H9 (cell line): Measurements from ENCODE around the gene CLCNKB. TPM values are rescaled to one million over a fixed set of nuclear protein-coding genes. Genes with fewer than 3 reads are reported as not detected.

ENCODE experiments used
- DNase-seq: peaks from one replicate; pipeline ENCODE4 v3.0.0-alpha.2; 2017
- H2AFZ ChIP-seq: one replicate; pipeline ENCODE4 v1.6.1; 2013; ENCODE audit warnings: mild to moderate bottlenecking, low read length, control low read depth, moderate library complexity
- H2AK5ac ChIP-seq: 2 replicates; pipeline ENCODE4 v1.6.1; 2013; ENCODE audit warnings: low read length, control low read depth, mixed read lengths; ENCODE audit not compliant: insufficient read length
- H2BK120ac ChIP-seq: one replicate; pipeline ENCODE4 v1.6.1; 2013; ENCODE audit warnings: low read depth, mild to moderate bottlenecking, low read length, control low read depth, inconsistent platforms; ENCODE audit not compliant: poor library complexity, severe bottlenecking
- H2BK12ac ChIP-seq: 2 replicates; pipeline ENCODE4 v1.6.1; 2013; ENCODE audit warnings: low read length, control low read depth, mixed read lengths, low read depth; ENCODE audit not compliant: insufficient read length
- H2BK15ac ChIP-seq: 2 replicates; pipeline ENCODE4 v1.6.1; 2013; ENCODE audit warnings: low read depth, low read length, control low read depth
- H2BK20ac ChIP-seq: one replicate; pipeline ENCODE4 v1.6.1; 2013; ENCODE audit warnings: low read depth, mild to moderate bottlenecking, low read length, control low read depth, inconsistent platforms; ENCODE audit not compliant: poor library complexity, severe bottlenecking
- H2BK5ac ChIP-seq: 2 replicates; pipeline ENCODE4 v1.6.1; 2013; ENCODE audit warnings: low read length, control low read depth, mixed read lengths; ENCODE audit not compliant: insufficient read length
- H3K14ac ChIP-seq: 2 replicates; pipeline ENCODE4 v1.6.1; 2013; ENCODE audit warnings: low read length, control low read depth; ENCODE audit not compliant: insufficient read depth
- H3K18ac ChIP-seq: 2 replicates; pipeline ENCODE4 v1.6.1; 2013; ENCODE audit warnings: low read depth, mild to moderate bottlenecking, mixed read lengths, low read length, control low read depth; ENCODE audit not compliant: insufficient read length
- H3K23ac ChIP-seq: 2 replicates; pipeline ENCODE4 v1.6.1; 2013; ENCODE audit warnings: low read length, control low read depth, mixed read lengths, low read depth; ENCODE audit not compliant: insufficient read length
- H3K23me2 ChIP-seq: 2 replicates; pipeline ENCODE4 v1.6.1; 2013; ENCODE audit warnings: low read depth, mild to moderate bottlenecking, mixed read lengths, low read length, control low read depth; ENCODE audit not compliant: insufficient read length, poor library complexity, severe bottlenecking
- H3K27ac ChIP-seq: 2 replicates; pipeline ENCODE4 v1.5.1; 2013; ENCODE audit warnings: low read length, control low read depth, mixed read lengths, low read depth; ENCODE audit not compliant: insufficient read length
- H3K27me3 ChIP-seq: 2 replicates; pipeline ENCODE4 v1.6.1; 2013; ENCODE audit warnings: low read length, control low read depth, inconsistent platforms; ENCODE audit not compliant: insufficient read depth
- H3K4ac ChIP-seq: 2 replicates; pipeline ENCODE4 v1.6.1; 2013; ENCODE audit warnings: low read depth, mild to moderate bottlenecking, control low read depth, inconsistent platforms, low read length, moderate library complexity
- H3K4me1 ChIP-seq: 2 replicates; pipeline ENCODE4 v1.6.1; 2013; ENCODE audit warnings: low read length, control low read depth, inconsistent platforms; ENCODE audit not compliant: insufficient read depth
- H3K4me2 ChIP-seq: 2 replicates; pipeline ENCODE4 v1.6.1; 2013; ENCODE audit warnings: low read length, control low read depth, mixed read lengths; ENCODE audit not compliant: insufficient read length, insufficient read depth
- H3K56ac ChIP-seq: 2 replicates; pipeline ENCODE4 v1.6.1; 2013; ENCODE audit warnings: low read depth, mild to moderate bottlenecking, mixed read lengths, low read length, control low read depth; ENCODE audit not compliant: insufficient read length
- H3K79me1 ChIP-seq: 2 replicates; pipeline ENCODE4 v1.6.1; 2013; ENCODE audit warnings: low read depth, mild to moderate bottlenecking, moderate library complexity, low read length, control low read depth, inconsistent platforms; ENCODE audit not compliant: insufficient read depth, poor library complexity, severe bottlenecking
- H3K79me2 ChIP-seq: 2 replicates; pipeline ENCODE4 v1.6.1; 2013; ENCODE audit warnings: low read length, control low read depth, inconsistent platforms; ENCODE audit not compliant: insufficient read depth
- H3K9ac ChIP-seq: 2 replicates; pipeline ENCODE4 v1.6.1; 2013; ENCODE audit warnings: low read length, control low read depth, mixed read lengths; ENCODE audit not compliant: insufficient read length; ENCODE audit errors: extremely low read depth
- H3K9me3 ChIP-seq: one replicate; pipeline ENCODE4 v1.6.1; 2013; ENCODE audit warnings: low read depth, low read length, inconsistent platforms; ENCODE audit not compliant: control insufficient read depth
- H3T11ph ChIP-seq: one replicate; pipeline ENCODE4 v1.6.1; 2013; ENCODE audit warnings: mild to moderate bottlenecking, low read length, control low read depth, inconsistent platforms
- H4K20me1 ChIP-seq: one replicate; pipeline ENCODE4 v1.6.1; 2013; ENCODE audit not compliant: control insufficient read depth, insufficient read length, insufficient read depth
- H4K5ac ChIP-seq: 2 replicates; pipeline ENCODE4 v1.6.1; 2013; ENCODE audit warnings: low read depth, mild to moderate bottlenecking, mixed read lengths, low read length, control low read depth; ENCODE audit not compliant: insufficient read length
- H4K8ac ChIP-seq: replicated peaks from 2 replicates; pipeline ENCODE4 v1.6.1; 2013; ENCODE audit warnings: low read length, control low read depth, mixed read lengths, low read depth; ENCODE audit not compliant: insufficient read length
- H4K91ac ChIP-seq: 2 replicates; pipeline ENCODE4 v1.6.1; 2013; ENCODE audit warnings: low read depth, mild to moderate bottlenecking, moderate library complexity, mixed read lengths, low read length, control low read depth; ENCODE audit not compliant: insufficient read length
- H3K27ac Mint-ChIP-seq, 3 experiments: 2 replicates in 2 of 3; 3 replicates in 1 of 3; pipeline ENCODE4 v1.8.0; 2020 to 2021; ENCODE audit warnings: mixed read lengths in 3 of 3, mild to moderate bottlenecking in 1 of 3, moderate library complexity in 1 of 3
- H3K27me3 Mint-ChIP-seq: 2 replicates; pipeline ENCODE4 v1.8.0; 2021; ENCODE audit warnings: low read depth, mild to moderate bottlenecking, moderate library complexity, mixed read lengths
- H3K36me3 Mint-ChIP-seq, 3 experiments: 2 replicates in 2 of 3; 3 replicates in 1 of 3; pipeline ENCODE4 v1.8.0; 2020 to 2021; ENCODE audit warnings: low read depth in 3 of 3, mixed read lengths in 3 of 3; ENCODE audit not compliant: insufficient read depth in 1 of 3
- H3K4me1 Mint-ChIP-seq, 2 experiments: 2 replicates each; pipeline ENCODE4 v1.8.0; 2020; ENCODE audit warnings: mixed read lengths in 2 of 2
- H3K4me3 Mint-ChIP-seq, 2 experiments: 2 replicates in 1 of 2; 3 replicates in 1 of 2; pipeline ENCODE4 v1.8.0; 2020 to 2021; ENCODE audit warnings: mild to moderate bottlenecking in 2 of 2, mixed read lengths in 2 of 2, moderate library complexity in 1 of 2
- H3K9me3 Mint-ChIP-seq, 2 experiments: 2 replicates in 1 of 2; 3 replicates in 1 of 2; pipeline ENCODE4 v1.8.0; 2020; ENCODE audit warnings: mild to moderate bottlenecking in 2 of 2, mixed read lengths in 2 of 2, moderate library complexity in 1 of 2
- CTCF ChIP-seq: fragments of 200-600 bp; sonication (generic); conservative IDR thresholded peaks from 3 replicates; pipeline ENCODE4 v1.8.0; 2021; ENCODE audit warnings: antibody characterized with exemption, mild to moderate bottlenecking
- WGBS: extraction: QIAGEN DNeasy Blood & Tissue Kit; methylation state at CpG from one replicate; pipeline ENCODE4 v1.1.7; 2013; ENCODE audit warnings: missing lambda C conversion rate, low lambda C conversion rate, mixed read lengths; ENCODE audit not compliant: insufficient read length; ENCODE audit errors: extremely low coverage; 5-methylcytosine and 5-hydroxymethylcytosine counted together
- total RNA-seq: library from RNA; stranded (reverse); gene quantifications from 2 replicates; pipeline ENCODE4 v1.2.1, GENCODE V29; 2021

Gene CLCNKB
- total RNA-seq, 1 experiment from 2014 or later, result 1.7 TPM

- Histone ChIP-seq H3K4ac (no peak overlapping the region), H2BK15ac (no peak overlapping the region), H3K4me1 (peaks cover 3% of the 10 kb centered on the region; the same call in 1 of the 2 replicates), H2BK20ac (no peak overlapping the region), H3K56ac (no peak overlapping the region), H3K27ac (no peak overlapping the region), H3T11ph (no peak overlapping the region), H2BK12ac (no peak overlapping the region), H4K91ac (no peak overlapping the region), H3K9ac (no peak overlapping the region), H2BK120ac (no peak overlapping the region), H3K23me2 (peaks cover 1% of the 10 kb centered on the region), H2BK5ac (no peak overlapping the region), H4K8ac (no peak overlapping the region), H2AK5ac (no peak overlapping the region), H3K23ac (no peak overlapping the region), H3K18ac (no peak overlapping the region), H3K79me2 (no peaks in the 10 kb centered on the region), H3K79me1 (no peaks in the 10 kb centered on the region), H3K4me2 (no peak overlapping the region), H3K27me3 (no peaks in the 10 kb centered on the region; the same call in 1 of the 2 replicates), H4K20me1 (no peaks in the 10 kb centered on the region), H3K14ac (no peak overlapping the region; the same call in 1 of the 2 replicates), H4K5ac (no peak overlapping the region), H2AFZ (no peak overlapping the region), H3K9me3 (no peaks in the 10 kb centered on the region)
- Mint-ChIP-seq H3K36me3 (no peaks in the 10 kb centered on the region), H3K4me3 (no peak overlapping the region; a peak in 1 of 5 replicates), H3K27me3 (peaks cover 47% of the 10 kb centered on the region), H3K9me3 (no peaks in the 10 kb centered on the region), H3K27ac (0 out of 7 replicates have a peak overlapping the region, but pooled peaks of 1 of the 3 experiments have one; percentile 32), H3K4me1 (peaks cover 27 to 48% of the 10 kb centered on the region in 2 experiments)
- no peak for DNase-seq
- TF ChIP-seq CTCF, result no peak
- WGBS, result no CpG with 5 or more reads among the region's 11 CpGs
Measured at GRCh38 chr1:16068356-16069270, 25.0 kb downstream of the CLCNKB start.
